HG03060 (cell line): ENCODE results near the gene TSPAN11.

ENCODE experiments used
- ATAC-seq: cut with Tn5 transposase; IDR thresholded peaks from one replicate; pipeline ENCODE4 v1.9.1; 2021; ENCODE audit warnings: low read depth, moderate number of reproducible peaks; ENCODE audit not compliant: unreplicated experiment

TSPAN11 gene

DNA sequence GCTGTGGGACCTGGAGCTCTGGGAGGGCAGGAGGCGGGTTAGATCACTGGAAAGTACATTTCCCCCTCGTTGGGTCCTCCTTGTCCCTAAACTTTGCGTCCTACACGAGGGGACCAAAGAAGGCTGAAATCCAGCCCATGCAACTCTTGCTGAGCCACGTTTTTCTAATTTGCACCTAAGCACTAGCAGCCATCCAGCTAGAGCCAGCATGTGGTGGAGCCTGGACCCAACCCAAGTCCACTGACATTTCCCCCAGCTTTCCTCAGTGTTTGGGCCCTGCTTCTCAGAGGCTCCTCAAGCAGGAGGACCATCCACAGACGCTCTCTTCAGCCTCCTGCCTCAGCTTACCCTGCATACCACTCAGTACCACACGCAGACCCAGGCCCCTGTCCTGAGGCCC lies 49.7 kb downstream of the TSPAN11 start:
- ATAC-seq: no peak

DNA sequence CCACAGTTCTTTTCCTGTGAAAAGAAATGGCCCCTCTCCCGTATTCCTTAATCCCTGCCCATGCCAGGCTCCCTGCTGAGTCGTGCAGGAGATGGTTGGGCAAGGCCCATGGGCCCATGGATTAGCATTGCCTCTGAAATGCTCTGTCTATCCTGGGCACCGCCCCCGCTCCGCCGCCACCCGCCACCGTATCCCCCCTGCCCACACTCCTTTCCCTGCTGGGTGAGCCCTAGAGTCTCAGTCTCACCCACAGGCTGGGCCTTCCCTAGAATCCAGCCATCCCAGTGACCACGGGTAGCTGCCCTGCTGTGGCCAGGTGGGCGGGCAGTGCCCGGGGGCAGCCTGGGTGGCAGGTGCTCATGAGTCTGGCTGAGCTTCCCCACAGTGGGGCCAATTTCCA lies 50.6 kb downstream of the TSPAN11 start:
- ATAC-seq: no peak

DNA sequence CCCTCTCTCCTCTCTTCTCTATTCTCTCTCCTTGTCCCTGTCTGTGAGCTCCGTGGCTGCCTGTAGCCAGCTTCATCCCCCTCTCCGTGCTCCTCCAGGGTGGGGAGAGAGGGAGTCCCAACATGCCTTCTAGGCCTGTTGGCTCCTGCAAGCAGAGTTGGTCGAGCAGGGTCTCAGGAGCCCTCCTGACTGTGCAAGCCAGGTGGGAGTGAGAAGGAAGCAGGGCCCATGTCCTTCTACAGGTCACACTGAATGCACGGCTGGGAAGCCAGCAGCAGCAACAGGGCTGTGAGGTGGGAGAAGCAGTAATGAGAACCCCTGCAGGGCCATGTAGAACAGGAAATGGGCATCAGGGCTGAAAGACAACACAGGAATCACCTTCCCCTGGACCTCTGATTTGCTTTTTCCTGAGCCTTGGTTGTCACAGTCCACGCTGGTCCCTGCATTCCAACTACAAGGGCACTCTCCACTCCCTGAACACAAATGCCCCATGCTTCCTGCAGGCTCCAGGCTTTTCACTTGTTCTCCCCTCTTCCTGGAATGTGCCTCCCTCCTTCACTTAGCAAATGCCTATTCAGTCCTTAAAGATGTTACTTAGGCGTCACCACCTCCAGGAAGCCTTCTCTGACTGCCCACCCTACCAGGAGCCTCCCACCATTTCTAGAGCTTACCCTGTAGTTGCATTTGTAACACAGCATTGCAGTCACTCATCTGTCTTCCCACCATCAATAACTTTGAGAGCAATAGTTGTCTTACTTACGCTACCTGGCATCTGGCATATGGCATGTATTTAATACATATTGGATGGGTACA lies 51.2 kb downstream of the TSPAN11 start:
- no peak for ATAC-seq

- ATAC-seq: no peak
Measured at GRCh38 chr12:30978639-30979038, 52.1 kb downstream of the TSPAN11 start.

GRCh38 chr12:30979371-30980259 lies 53.1 kb downstream of the TSPAN11 start:
- ATAC-seq: no peak

GRCh38 chr12:30980955-30981662 lies 54.6 kb downstream of the TSPAN11 start:
- no peak for ATAC-seq

DNA sequence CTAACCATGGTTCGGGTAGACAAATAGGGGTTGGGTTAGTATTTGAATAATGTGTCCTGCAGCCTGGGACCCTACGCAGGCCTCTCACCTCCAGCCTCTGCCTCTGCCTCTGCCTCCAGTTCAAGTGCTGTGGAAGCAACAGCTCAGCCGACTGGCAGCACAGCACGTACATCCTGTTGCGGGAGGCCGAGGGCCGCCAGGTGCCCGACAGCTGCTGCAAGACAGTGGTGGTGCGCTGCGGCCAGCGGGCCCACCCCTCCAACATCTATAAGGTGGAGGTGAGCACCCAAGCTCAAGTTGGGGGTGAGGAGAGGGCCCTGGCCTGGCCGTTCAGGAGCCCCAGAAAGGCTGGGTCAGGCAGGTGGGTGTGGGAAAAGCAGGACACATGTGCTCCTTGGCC lies 55.9 kb downstream of the TSPAN11 start:
- ATAC-seq: no peak

DNA sequence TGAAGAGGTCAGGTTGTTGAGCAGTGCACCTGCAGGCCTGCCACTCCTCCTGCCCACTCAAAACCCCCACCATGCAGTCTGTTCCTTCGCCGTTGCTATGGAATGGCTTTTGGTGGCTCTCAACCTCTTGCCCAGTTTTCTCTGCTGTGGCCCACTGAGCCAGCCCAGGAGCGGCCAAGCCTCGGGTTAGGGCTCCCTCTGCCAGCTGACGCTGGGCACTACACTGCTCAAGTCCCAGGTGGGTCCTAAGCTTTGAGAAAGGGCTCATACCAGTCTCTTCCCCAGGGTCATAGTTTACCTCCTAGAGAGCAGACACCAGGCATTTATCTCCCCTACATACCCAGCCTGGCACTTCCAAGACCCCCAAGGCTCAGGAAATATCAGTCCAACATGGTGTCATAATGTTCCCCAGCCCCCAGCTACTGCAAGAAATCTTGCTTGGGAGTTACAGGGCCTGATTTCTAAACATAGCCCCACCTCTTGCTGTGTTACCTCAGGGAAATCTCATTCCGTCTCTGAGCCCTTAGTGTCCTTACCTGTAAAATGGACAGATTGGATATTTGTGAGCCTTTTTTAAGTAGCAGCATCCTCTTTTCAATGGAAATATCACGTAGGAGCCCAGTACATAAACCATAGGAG lies 59.4 kb downstream of the TSPAN11 start:
- ATAC-seq: no peak

GRCh38 chr12:30988086-30988485 lies 61.5 kb downstream of the TSPAN11 start:
- no peak for ATAC-seq

GRCh38 chr12:30988646-30989286 lies 62.2 kb downstream of the TSPAN11 start:
- no peak for ATAC-seq

DNA sequence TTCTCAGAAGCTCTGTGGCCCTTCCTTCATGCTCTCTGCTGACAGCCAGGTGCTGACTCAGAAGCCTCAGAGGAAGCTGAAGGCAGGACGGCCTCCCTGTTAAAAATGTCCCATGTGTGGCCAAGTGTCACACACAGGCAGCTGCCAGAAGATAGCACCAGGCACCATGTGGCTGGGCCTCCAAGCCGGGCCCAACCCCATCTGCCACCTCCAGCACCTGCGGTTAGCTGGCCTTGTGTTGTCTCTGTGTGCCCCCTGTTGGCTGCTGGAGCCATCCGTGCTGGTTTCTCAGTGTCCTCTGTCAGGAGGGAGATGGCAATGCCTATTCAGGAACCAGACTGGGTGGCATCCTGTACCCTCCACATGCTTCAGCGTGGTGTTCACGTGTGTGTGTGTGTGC lies 63.2 kb downstream of the TSPAN11 start:
- ATAC-seq: no peak

- no peak for ATAC-seq
Measured at GRCh38 chr12:30990316-30990715, 63.8 kb downstream of the TSPAN11 start.

- no peak for ATAC-seq
Measured at GRCh38 chr12:30990776-30991175, 64.2 kb downstream of the TSPAN11 start.

DNA sequence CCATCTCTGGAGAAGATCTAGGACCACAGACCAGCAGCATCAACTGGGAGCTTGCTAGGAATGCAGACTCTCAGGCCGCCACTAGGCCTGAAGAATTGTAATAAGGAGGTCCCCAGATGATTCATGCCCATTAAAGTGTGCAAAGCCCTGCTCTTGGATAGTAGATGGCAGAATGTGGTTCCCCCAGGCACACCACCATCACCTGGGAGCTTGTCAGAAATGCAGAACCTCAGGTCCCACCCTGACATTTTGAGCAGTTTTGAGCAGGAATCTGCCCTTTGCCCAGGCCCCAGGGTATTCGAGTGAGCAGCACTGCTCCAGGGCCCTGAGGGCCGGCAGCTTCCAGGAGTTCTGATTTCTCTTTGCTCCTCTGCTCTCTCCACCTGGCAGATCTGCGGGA lies 64.9 kb downstream of the TSPAN11 start:
- no peak for ATAC-seq

DNA sequence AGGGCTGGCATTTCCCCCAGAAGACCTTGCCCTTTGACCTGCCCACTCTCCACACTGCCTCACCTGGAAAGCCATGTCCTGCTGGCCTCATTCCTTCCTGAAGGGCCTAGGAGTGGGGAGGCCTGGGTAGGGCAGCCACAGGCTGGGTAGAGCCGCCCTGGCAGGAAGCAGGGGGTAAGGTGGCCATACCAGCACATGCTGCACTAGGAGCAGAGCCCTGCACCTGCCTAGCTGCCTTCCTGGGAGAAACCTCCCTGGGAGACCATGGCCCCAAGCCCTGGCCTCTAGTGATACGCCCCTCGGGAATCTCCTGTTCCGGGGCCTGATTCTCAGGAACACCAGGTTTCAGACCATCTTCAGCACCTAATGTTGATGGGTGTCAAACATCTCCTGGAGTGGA lies 65.8 kb downstream of the TSPAN11 start:
- no peak for ATAC-seq

DNA sequence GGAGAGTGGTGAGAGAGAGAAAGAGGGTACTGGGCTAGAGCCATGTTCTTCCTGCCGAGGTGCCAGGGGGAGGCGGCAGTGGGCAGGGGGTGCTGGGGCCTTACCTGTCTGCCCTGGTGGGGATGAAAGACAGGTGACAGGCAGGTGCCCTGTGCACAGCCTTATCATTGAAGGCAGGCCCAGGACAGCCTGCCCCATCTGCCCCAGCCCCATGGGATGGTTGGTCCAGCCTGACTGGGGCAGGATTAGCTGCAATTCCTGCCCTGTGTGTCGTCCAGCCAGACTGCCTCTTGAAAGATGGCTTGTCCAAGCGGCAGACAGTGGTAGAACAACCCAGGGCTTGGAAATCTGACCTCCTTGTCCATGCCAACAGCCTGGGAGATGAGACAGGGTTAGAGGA lies 67.2 kb downstream of the TSPAN11 start:
- ATAC-seq: no peak

- ATAC-seq: no peak
Measured at GRCh38 chr12:30994274-30994673, 67.7 kb downstream of the TSPAN11 start.

GRCh38 chr12:30996255-30996654 lies 69.7 kb downstream of the TSPAN11 start:
- ATAC-seq: no peak

- ATAC-seq: no peak
Measured at GRCh38 chr12:30996752-30997151, 70.2 kb downstream of the TSPAN11 start.
